GM23338 (cell line): ENCODE results near the gene VSTM5. TPM values are rescaled to one million over a fixed set of nuclear protein-coding genes. Genes with fewer than 3 reads are reported as not detected.

ENCODE experiments used
- ATAC-seq: fragments of 200-7000 bp; cut with Tn5 transposase; 3 replicates; pipeline ENCODE4 v1.9.1; 2020
- DNase-seq: peaks from one replicate; pipeline ENCODE4 v3.0.0-alpha.2; 2015; ENCODE audit warnings: low spot score
- H2AFZ ChIP-seq: fragments of 200-600 bp; sonication (generic); 2 replicates; pipeline ENCODE4 v1.8.0; 2016; ENCODE audit warnings: antibody characterized with exemption, mild to moderate bottlenecking, moderate library complexity
- H3F3A ChIP-seq: fragments of 200-600 bp; sonication (generic); replicated peaks from 2 replicates; pipeline ENCODE4 v1.8.0; 2017; ENCODE audit warnings: antibody characterized with exemption, mixed run types, low read depth
- H3K27ac ChIP-seq: fragments of 200-600 bp; sonication (generic); 2 replicates; pipeline ENCODE4 v1.6.1; 2016; ENCODE audit warnings: low read depth
- H3K27me3 ChIP-seq: fragments of 200-600 bp; sonication (generic); 2 replicates; pipeline ENCODE4 v1.8.0; 2016; ENCODE audit warnings: mild to moderate bottlenecking, mixed run types, moderate library complexity; ENCODE audit not compliant: insufficient read depth
- H3K36me3 ChIP-seq: fragments of 200-600 bp; sonication (generic); 2 replicates; pipeline ENCODE4 v1.8.0; 2016; ENCODE audit warnings: mild to moderate bottlenecking; ENCODE audit not compliant: insufficient read depth
- H3K4me1 ChIP-seq: fragments of 200-600 bp; sonication (generic); 2 replicates; pipeline ENCODE4 v1.8.0; 2016; ENCODE audit warnings: mild to moderate bottlenecking, moderate library complexity; ENCODE audit not compliant: insufficient read depth
- H3K4me2 ChIP-seq: fragments of 200-600 bp; sonication (generic); 2 replicates; pipeline ENCODE4 v1.7.1; 2017; ENCODE audit warnings: mixed run types
- H3K4me3 ChIP-seq: fragments of 200-600 bp; sonication (generic); 2 replicates; pipeline ENCODE4 v1.6.1; 2016; ENCODE audit warnings: mixed run types
- H3K79me2 ChIP-seq: fragments of 200-600 bp; sonication (generic); replicated peaks from 2 replicates; pipeline ENCODE4 v1.8.0; 2017; ENCODE audit warnings: mild to moderate bottlenecking; ENCODE audit not compliant: insufficient read depth
- H3K9me2 ChIP-seq: fragments of 200-600 bp; sonication (generic); 2 replicates; pipeline ENCODE4 v1.8.0; 2017; ENCODE audit not compliant: insufficient read depth
- H4K20me1 ChIP-seq: fragments of 200-600 bp; sonication (generic); replicated peaks from 2 replicates; pipeline ENCODE4 v1.8.0; 2017; ENCODE audit warnings: mild to moderate bottlenecking; ENCODE audit not compliant: insufficient read depth
- H3K27ac Mint-ChIP-seq: 2 replicates; pipeline ENCODE4 v1.8.0; 2020; ENCODE audit warnings: inconsistent platforms, mild to moderate bottlenecking, moderate library complexity, mixed read lengths
- H3K27me3 Mint-ChIP-seq: 3 replicates; pipeline ENCODE4 v1.8.0; 2022; ENCODE audit warnings: low read depth, mild to moderate bottlenecking, moderate library complexity, mixed read lengths, inconsistent platforms; ENCODE audit not compliant: insufficient read depth, poor library complexity
- H3K36me3 Mint-ChIP-seq: 3 replicates; pipeline ENCODE4 v1.8.0; 2021; ENCODE audit warnings: low read depth, mild to moderate bottlenecking, inconsistent platforms, moderate library complexity, mixed read lengths
- H3K4me1 Mint-ChIP-seq: 3 replicates; pipeline ENCODE4 v1.8.0; 2020; ENCODE audit warnings: mild to moderate bottlenecking, inconsistent platforms, mixed read lengths
- H3K4me3 Mint-ChIP-seq: 3 replicates; pipeline ENCODE4 v1.8.0; 2021; ENCODE audit warnings: moderate library complexity, mild to moderate bottlenecking, inconsistent platforms, mixed read lengths
- H3K9me3 Mint-ChIP-seq: 3 replicates; pipeline ENCODE4 v1.8.0; 2020; ENCODE audit warnings: moderate library complexity, mild to moderate bottlenecking, inconsistent platforms, mixed read lengths
- JUNB ChIP-seq: IDR thresholded peaks from one replicate; pipeline ENCODE4 v1.6.1; 2016; ENCODE audit warnings: antibody characterized with exemption; ENCODE audit not compliant: unreplicated experiment
- POLR2AphosphoS5 ChIP-seq: IDR thresholded peaks from 2 replicates; pipeline ENCODE4 v1.6.1; 2016; ENCODE audit warnings: antibody characterized with exemption, low read depth
- ZNF331 ChIP-seq: fragments of 250-450 bp; sonication (Bioruptor Pico); IDR thresholded peaks from 2 replicates; pipeline ENCODE4 v1.5.0; 2020; ENCODE audit warnings: low read depth, mild to moderate bottlenecking, moderate library complexity
- ZNF462 ChIP-seq: fragments of 250-450 bp; sonication (Bioruptor Pico); IDR thresholded peaks from 2 replicates; pipeline ENCODE4 v1.5.0; 2020; ENCODE audit warnings: mild to moderate bottlenecking, moderate library complexity
- polyA plus RNA-seq: library from polyadenylated mRNA; unstranded; fragments of >200 nt; fragmentation: Nextera tagmentation; extraction: Ambion mirVana; gene quantifications from 2 replicates; pipeline ENCODE4 v1.2.1, GENCODE V29; 2016
- total RNA-seq: library from RNA; depleted of rRNA; stranded (reverse); fragments of >200 nt; shearing (Covaris generic); gene quantifications from 2 replicates; pipeline ENCODE4 v1.2.3, GENCODE V29; 2014

The VSTM5 gene
- total and polyA plus RNA-seq, 2 experiments from 2014 or later = 0.21 to 0.66 TPM

GRCh38 chr11:93821617-93822016 is 28.8 kb downstream of the VSTM5 start (continued):
- TF ChIP-seq ZNF462 (CRISPR knock-in tag) = no peak
- TF ChIP-seq ZNF331 (CRISPR knock-in tag) = no peak
- TF ChIP-seq POLR2AphosphoS5 = no peak

DNA sequence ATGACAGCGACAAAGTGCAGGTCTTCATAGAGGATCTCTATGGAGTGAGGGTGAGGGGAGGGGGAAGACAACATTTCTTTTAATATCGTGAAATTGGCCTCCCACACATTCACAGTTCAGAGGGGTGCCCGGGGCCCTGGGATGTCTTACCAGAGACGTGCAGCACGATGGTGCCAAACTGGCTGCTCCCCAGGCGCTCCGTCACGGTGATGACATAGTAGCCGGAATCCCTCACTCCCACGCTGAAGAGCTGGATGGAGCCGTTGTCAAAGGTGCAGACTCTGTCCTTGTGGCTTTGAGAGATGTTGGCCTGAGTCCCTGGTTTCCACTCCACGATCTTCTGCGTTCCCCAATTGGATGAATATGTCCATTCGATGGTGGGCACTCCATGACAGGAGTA is 29.6 kb downstream of the VSTM5 start:
- no peak overlapping the region for H2AFZ ChIP-seq
- H3K4me3 ChIP-seq = no peak overlapping the region
- peaks cover 4% of the 10 kb centered on the region for H3K27me3 Mint-ChIP-seq
- TF ChIP-seq JUNB = no peak
- TF ChIP-seq ZNF462 (CRISPR knock-in tag) = no peak
- DNase-seq = no peak
- H3K4me1 Mint-ChIP-seq = peaks cover 25% of the 10 kb centered on the region
- H3K9me3 Mint-ChIP-seq = no peaks in the 10 kb centered on the region
- H4K20me1 ChIP-seq = no peaks in the 10 kb centered on the region; the same call in 1 of the 2 replicates
- no peak overlapping the region for H3K4me2 ChIP-seq
- H3K27ac ChIP-seq = no peak overlapping the region
- H3K4me1 ChIP-seq = peaks cover 17% of the 10 kb centered on the region; the same call in 1 of the 2 replicates
- no peak overlapping the region for H3K4me3 Mint-ChIP-seq
- no peaks in the 10 kb centered on the region for H3K36me3 ChIP-seq
- H3K79me2 ChIP-seq = no peaks in the 10 kb centered on the region
- ATAC-seq = no peak
- no peaks in the 10 kb centered on the region for H3K27me3 ChIP-seq
- no peak overlapping the region for H3K27ac Mint-ChIP-seq
- H3F3A ChIP-seq = no peaks in the 10 kb centered on the region
- no peaks in the 10 kb centered on the region; the same call in 2 of the 3 replicates for H3K36me3 Mint-ChIP-seq
- no peaks in the 10 kb centered on the region; the same call in 1 of the 2 replicates for H3K9me2 ChIP-seq
